ENCODE results near the gene TEX38.
"Not testable (repeated sequence)": the region's sequence is repeated elsewhere in the genome, so short reads cannot be mapped to it uniquely, and the experiment has no call there.

TEX38 gene

DNA sequence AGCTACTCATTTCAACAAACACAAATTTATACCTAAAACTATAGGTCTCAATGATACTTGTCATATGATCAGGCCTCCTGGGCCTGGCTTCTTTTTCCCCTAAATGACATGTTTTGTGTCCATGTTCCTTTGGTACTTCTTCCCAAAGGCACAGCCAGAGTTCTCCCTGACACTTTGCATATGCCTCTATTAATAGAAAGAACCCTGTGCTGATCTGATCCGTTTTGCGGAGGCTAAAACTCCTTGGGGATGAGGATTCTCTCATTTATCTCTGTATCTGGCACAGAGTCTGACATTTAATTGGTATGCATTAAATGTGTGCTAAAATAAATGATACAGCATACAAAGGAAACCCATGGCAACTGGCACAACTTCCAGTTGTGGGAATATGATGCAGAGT is 15.0 kb upstream of the TEX38 start:
- DNase-seq = no peak

DNA sequence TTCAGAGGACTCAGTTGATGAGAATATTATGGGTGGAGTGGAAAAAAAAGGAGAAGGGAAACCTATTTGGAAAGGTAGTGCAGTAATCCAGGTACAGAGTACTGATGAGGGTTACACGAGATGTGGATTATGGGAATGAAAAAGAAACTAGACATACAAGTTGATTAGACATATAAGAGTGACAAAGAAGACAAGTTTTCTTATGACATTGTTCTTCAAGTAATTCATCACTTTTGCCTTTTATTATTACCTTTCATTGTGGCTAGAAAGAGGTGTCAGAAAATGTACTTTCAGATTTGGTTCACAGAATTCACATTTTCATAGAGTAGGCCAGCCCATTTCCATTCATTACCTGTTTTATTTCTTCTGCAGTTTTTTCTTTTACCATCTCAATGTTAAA is 13.9 kb upstream of the TEX38 start:
- no peak for DNase-seq

DNA sequence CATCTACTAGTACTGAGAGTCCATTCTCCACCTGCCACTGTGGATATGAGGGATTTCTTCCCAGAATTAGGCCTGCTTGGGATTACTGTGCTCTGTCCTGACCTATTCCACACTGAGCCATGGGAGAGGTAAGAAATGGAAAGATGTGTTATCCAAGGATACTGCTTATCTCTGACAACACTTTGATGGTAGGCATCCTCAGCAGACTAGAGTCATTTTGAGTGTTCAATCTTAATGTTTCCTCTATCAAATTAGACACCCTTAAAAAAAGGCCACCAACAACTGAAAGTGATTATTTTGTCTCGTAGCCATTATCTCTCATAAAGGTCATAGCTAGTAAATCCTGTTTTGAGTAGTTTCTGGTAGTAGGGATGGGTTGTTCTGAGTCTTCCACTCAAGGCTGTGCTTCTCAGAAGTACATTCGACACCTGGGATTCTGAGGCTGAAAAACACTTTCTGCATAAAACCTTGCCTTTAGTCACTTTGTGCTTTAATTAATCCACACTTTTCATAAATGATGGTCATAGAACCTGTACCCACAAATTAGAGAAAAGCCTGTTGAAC is 12.3 kb upstream of the TEX38 start:
- DNase-seq = no peak

DNA sequence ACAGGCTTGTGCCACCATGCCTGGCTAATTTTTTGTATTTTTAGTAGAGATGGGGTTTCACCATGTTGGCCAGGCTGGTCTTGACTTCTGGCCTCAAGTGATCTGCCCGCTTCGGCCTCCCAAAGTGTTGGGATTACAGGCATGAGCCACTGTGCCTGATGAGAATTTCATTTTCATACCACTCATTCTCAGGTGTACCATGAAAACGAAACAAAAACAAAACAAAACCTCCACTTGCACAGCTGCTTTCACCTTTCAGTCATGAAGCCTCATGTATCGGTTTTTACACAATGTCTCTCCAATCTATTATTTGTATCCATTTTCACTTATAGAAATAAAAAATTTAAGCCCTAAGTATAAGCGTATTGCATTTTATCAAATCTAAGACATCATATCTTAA is 11.5 kb upstream of the TEX38 start:
- DNase-seq = not testable (repeated sequence)

DNA sequence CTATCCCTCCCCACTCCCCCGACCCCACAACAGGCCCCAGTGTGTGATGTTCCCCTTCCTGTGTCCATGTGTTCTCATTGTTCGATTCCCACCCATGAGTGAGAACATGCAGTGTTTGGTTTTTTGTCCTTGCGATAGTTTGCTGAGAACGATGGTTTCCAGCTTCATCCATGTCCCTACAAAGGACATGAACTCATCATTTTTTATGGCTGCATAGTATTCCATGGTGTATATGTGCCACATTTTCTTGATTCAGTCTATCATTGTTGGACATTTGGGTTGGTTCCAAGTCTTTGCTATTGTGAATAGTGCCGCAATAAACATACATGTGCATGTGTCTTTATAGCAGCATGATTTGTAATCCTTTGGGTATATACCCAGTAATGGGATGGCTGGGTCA is 8.7 kb upstream of the TEX38 start:
- DNase-seq = not testable (repeated sequence)

DNA sequence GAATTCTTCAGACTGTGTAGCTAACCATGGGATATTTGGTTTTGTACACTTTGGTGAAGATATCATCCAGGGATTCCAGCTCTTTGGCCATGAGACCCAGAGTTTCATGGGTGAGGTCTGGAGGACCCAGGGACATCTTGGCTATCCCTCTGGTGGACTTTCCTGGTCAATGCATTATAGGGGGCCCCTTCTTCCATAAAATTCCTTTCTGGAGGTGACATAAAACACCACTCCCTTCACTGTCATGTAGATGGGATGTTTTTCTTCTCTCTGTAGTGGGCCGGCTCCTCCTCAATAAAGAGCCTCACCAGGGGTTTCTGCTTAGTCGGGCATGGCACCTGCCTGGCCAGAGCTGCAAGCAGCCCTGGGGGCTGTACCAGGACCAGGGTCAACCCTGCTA is 5.7 kb upstream of the TEX38 start:
- DNase-seq = no peak

DNA sequence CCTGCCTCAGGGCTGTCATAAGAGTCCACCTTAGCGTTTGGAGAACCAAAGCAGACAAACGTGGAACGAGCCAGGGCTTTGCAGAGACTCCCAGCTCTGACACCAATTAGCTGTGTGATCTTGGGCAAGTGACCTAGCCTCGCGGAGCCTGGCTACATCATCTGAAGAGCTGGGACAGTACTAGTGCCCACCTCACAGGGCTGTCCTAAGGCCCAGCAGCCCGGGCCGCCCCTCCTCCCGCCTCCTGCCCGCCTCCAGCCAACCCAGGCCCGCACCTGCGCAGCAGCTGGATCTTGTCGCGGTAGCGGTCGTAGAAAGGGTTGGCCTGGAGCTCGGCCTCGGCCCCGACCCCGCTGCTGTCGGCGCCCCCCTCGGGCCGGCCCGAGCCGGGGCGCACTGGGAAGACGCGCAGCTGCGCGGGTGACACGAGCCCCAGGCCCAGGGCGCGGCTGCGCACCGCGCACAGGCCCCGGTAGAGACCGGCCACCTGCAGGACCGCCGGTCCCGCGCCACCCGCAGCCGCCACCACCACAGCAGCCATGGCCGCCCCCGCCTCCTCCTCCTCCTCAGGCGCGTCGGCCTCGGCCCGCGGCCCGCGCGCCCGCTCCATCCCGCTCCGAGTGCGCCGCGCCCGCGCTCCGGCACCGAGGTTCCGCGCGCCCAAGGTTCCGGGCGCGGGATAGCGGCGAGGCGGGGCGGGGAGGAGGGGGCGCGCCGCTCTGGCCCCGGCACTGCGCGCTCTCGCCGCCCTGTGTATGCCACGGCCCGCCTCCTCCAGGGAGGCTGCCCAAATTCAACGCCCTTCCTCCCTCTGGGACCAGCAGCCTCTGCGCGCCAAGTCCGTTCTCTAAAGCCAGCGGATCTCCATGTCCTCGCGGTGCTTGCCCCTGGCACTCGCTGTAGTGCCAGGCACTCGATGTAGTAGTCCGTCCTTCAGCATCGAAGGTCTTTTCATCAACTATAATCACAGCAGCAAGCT is 3.6 kb upstream of the TEX38 start, which contains the start of gene ATPAF1:
Gene ATPAF1 (minus strand): TSS at position 583 of the 979 bp plus-strand sequence. CDS start 42 bp downstream, at position 541.
- peak; percentile 32 for DNase-seq

DNA sequence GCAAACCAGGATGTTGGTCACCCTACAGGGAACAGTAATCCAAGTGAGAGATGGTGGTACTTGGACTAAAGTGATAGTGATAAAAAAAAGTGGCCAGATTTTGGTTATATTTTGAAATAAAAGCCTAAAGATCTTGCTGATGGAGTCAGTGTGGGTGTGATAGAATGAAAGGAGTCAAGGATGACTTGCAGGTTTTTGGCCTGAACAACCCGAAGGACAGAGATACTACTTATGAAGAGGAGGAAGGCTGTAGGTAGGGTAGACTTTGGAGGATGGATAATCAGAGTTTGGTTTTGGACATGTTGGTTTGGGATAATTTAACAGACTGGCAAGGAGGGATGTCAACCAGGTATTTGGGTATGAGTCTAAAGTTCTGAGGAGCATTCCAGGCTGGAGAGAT is 1.5 kb upstream of the TEX38 start:
- no peak for DNase-seq

DNA sequence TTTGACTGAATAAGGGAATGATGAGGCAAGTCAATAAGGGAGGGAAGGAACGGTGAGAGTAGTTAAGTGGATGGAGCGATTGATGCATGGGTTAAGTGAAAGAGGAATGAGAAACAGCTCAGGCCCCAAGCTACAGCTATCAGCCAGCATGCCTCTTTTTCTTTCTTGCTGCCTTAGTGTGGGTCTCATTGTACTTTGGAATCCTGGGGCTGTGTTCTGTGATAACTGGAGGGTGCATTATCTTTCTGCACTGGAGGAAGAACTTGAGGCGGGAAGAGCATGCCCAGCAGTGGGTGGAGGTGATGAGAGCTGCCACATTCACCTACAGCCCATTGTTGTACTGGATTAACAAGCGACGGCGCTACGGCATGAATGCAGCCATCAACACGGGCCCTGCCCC is 1.0 kb downstream of the TEX38 start:
- no peak for DNase-seq

DNA sequence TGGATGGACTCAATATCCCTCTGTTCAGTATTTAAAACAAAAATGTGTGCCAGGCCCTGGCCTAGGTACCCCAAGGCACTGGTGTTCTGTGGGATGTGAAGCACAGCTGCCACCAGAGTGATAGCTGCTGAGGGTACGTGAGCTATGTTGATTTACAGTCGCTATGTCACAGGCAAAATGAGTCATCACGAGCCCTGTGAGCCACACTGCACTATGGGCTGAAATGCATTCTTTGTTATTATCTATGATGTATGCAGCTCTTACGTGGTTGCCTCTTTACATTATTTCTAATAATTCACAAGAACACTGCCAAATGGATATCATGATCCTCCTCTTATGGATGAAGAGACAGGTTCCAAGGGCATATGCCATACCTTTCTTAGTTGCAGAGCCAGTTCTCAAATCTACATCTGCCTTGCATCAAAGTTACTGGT is 2.1 kb downstream of the TEX38 start:
- DNase-seq = no peak

DNA sequence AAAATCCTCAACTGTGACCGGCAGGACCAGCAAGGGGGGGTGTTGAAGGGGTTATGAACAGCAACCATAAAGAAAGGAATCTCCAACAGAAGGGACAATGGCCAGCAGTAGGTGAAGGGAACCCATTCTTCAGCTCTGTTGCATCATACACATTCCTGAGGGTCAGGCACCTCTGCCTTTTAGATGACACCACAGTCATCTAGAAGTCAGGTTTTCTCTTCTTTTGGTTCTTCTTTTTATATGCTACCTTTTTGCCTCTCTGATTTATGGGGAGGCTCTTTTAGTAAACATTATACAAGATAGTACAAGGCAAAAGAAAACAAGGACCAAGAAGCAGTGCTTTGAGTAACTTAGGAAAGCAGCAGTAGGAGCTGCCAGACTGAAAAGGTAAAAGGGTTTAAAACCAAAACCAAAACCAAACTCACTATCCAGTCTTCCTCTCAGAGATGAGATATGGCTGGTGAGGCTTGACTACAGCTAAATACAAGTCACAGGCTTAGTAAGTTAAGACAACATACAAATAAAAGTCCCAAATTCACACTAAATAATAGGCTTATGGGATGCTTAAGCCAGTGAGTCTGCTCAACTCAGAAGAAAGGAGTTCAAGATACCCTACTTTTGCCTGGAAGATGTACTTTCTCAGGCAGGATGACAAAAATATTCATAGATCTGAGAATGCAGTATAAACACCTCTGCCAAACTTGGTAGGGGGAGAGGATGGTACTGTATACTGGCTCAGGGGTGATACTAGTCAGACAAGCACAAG is 4.1 kb downstream of the TEX38 start:
- no peak for DNase-seq

DNA sequence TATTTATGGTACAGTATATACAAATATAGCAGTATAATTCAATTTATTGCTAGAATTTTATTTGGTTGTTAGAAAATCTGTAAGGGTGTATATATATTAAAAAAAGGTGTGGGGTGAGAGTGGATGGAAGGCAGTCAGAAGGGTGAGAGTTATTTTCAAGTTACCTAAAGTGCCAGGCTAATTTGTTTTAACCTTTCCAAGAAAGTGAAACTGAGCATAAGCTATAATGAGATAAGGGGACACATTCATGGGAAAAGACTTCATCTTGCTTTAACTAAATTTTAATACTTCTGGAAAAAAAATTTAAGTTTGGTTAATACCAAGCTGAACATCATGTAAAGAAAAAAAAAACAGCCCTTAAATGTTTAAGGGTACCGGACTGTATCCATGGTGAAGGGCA is 4.9 kb downstream of the TEX38 start:
- DNase-seq = no peak

DNA sequence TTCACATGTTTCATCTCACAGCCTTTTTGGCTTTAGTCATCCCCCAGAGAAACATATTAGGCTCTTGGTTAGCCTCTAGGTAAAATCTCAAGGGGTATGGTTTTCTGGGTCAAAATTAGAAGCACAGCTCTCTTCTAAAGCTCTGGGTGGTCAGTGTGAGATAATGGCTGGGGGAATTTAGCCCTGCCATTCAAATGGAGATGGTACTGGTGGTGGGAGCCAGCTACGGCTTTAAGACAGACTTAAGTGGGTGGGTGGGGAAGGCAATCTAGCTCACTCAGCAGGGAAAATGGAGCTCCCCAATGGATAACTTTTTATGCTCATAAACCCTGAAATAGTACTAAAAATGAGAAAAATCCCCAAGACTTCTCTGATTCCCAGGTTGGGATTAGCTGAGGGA is 5.7 kb downstream of the TEX38 start:
- DNase-seq = no peak

DNA sequence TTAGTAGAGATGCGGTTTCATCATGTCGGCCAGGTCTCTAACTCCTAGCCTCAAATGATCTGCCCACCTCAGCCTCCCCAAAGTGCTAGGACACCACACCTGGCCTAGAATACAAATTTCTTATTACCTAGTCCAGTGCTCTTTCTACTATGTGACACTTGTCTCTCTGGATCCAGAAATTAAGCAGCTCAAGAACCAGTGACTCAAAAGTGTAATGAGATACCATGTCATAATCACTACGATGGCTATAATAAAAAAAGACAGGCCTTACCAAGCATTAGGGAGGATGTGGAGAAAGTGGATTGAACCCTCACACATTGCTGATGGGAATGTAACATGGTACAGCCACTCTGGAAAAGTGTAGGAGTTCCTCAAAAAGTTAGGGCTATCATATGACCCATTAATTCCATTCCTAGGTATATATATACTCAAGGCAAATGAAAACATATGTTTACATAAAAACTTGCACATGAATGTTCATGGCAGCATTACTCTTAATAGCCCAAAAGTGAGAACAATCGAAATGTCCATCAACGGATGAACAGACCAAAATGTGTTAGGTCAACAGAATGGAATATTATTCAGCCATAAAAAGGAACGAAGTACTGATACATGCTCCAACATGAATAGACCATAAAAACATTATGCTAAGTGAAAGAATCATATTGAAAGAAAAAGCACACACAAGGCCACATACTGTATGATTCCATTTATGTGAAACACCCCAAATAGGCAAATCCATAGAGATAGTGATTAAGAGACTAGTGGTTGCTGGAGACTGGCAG is 8.3 kb downstream of the TEX38 start:
- no peak for DNase-seq

DNA sequence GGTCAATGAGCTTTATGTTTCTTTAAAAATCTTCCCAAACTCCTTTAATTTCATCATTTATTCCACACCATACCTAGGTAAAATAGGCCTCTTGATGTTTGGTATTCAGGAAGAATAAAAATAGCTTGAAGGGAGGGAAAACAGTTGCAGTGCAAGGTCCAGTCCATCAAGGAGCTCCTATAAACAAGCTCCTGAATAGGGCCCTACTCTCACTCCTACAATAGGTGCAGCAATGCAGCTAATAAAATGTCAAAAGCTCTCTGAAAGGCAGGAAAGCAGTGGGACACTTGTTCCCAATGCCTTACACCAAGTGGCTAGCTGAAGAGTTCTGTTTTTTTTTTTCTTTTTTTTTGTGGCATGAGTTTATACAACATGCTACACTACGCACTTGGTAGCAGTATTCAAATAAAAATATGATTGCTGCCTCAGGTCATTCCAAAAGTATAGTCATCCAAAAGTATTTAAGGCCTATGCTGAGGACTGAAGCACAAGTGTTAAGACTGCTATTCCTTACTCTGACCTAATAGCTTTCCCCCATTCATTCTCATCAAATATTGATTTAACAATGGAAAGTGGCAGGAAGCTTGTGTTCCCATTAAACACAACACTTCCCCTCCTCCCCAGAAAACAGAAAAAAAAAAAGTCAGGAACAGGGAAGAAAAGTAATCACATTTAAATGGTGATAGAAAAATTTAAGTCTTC is 9.8 kb downstream of the TEX38 start:
- no peak for DNase-seq

DNA sequence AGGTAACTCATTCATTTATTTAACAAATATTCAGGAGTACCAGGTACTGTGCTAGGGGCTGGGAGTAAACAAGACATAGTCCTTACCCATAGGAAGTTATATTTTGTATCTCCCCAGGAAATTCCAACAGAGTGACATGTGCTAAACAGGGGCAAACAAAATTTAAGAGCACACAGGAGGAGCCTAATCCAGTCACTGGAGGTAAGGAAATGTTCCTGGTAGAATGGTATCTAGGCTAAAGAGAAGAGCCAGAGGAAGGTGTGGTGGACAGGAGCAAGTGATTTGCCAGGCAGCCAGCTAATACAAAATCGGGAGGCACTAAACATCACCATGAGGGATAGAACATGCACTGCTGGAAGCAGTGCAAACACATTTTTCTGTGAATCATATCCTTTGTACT is 10.4 kb downstream of the TEX38 start:
- DNase-seq = no peak

DNA sequence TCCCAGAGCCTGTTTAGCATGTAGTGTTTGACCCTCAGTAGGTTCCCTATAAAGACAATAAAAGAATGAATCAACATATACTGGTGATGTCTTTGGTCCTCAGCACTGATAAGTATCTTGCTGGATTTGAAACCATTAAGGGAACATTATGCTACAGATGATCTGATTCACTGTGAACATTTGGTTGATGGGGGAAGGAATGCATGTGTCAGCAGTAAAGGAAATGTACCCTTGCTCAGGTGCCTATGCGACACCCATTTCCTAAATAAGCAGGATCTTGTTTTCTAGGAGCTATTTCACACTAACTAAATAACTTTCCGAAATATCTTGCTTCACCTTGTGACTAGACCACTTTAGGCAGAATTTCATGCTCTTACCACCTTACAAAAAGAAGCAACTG is 13.0 kb downstream of the TEX38 start:
- DNase-seq = no peak

DNA sequence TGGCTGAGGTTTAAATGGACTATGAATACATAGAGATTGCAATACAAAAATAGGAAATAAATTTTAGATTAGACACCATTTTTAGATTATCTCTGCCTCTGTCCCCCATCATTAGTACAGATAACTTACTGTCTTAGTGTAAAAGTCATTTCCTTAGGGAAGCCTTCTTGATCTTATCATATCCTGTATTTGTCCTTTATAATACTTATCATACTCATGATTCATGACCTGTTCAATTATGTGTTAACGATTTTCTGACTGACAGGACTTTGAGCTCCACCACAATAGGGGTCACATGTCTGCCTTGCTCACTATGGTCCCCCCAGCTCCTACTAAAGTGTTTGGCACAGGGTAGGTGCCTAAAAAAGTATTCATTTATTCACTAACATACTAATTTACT is 14.6 kb downstream of the TEX38 start:
- no peak for DNase-seq

DNA sequence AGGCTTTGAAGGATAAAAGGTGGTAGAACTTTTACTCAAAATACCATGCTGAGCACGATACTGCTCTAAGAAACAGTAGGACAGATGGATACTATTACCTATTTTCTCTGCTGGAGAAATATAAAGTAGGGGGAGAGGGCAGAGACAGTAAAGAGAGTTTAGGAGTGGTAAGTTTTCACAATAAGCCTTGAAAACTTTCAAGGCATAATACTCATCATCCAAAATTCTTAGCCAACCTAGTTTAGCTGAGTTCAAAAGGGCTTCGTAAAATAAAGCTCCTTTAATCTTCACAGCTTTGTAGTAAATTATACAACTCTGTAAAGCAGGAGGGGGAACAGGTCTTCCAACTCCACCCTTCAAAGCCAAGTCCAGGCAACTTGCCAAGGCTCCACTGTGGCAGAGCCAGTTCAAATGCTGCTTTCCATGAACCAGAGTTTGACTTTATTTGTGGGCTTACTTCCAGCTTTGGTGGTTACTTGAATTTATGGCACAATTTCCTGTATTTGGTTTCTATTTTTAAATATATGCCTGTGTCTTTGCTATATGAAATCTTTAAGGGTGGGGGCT is 15.5 kb downstream of the TEX38 start:
- DNase-seq = no peak

DNA sequence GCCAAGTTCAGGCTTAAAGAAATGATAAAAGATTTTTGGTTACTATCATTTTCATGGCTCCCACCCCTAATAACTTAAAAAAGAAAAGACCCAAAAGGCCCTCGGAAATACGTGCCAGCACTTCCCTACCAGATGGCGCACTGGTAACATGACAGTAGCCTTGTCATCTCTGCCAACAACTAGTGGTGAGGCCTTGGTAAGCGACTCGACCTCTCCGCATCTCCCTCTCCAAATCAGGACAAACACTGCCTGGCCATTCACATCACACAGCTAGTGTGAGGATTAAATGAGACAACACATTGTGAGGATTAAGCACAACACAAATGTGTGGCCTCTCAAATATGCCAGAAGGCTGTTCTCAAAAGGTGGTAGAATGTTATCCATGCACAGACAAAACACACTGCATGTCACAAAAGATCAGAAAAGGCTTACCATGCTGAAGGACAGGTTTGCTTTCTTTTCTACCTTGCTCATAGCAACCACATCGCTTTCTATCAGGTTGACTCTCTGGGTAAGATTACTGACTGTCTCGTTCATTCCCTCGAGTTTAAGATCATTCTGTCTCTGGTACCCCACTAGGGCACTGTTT is 16.4 kb downstream of the TEX38 start:
- DNase-seq = no peak

DNA sequence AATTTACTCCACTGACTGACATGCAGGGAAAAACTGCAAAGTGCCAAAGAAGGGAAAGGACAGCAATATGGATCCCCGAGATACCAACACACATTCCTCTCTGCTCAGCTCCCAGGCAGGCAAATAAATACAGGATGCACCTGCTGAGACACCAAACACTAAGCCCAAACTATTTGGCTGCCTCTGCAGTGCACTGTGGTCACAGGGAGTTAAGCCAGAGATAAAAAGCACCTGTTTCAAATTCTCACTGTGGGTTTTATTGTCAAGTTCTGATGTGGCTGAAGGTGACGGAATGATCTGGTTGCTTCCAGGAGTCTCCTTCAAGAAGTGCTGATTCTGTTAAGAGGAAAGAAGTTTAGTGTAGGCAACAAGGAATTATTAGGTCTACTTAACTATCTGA is 17.7 kb downstream of the TEX38 start:
- DNase-seq = no peak
